Stimulated activated memory B cell treated with anti-CD40 and anti-IgM and Interleukin-4, amounts not matched to agents 10 μg/mL and 1 μg/mL and 100 μg/mL, for 72 hours (primary cell): ENCODE measurements around the gene MAEL.

ENCODE experiments used
- ATAC-seq: fragments of 150-1000 bp; cut with Tn5 transposase; 2 replicates; pipeline ENCODE4 v1.10.0; 2021
- H3K27ac Mint-ChIP-seq: one replicate; pipeline ENCODE4 v1.8.0; 2022; ENCODE audit warnings: mild to moderate bottlenecking, mixed read lengths
- H3K27me3 Mint-ChIP-seq: one replicate; pipeline ENCODE4 v1.8.0; 2022; ENCODE audit warnings: mixed read lengths
- H3K36me3 Mint-ChIP-seq: one replicate; pipeline ENCODE4 v1.8.0; 2022; ENCODE audit warnings: mixed read lengths
- H3K4me1 Mint-ChIP-seq: one replicate; pipeline ENCODE4 v1.8.0; 2022; ENCODE audit warnings: mixed read lengths
- H3K4me3 Mint-ChIP-seq: one replicate; pipeline ENCODE4 v1.8.0; 2022; ENCODE audit warnings: mild to moderate bottlenecking, moderate library complexity, mixed read lengths
- H3K9me3 Mint-ChIP-seq: one replicate; pipeline ENCODE4 v1.8.0; 2022; ENCODE audit warnings: mixed read lengths

Gene MAEL

GRCh38 chr1:167059045-167059808, 70.1 kb downstream of the MAEL start:
- Mint-ChIP-seq H3K4me3 (no peak overlapping the region), H3K27ac (peak overlapping the region; percentile 56)

GRCh38 chr1:167059809-167060107, 70.7 kb downstream of the MAEL start:
- Mint-ChIP-seq H3K27me3 (peaks cover 6% of the 10 kb centered on the region), H3K4me3 (no peak overlapping the region), H3K27ac (no peak overlapping the region), H3K36me3 (no peaks in the 10 kb centered on the region), H3K9me3 (no peaks in the 10 kb centered on the region), H3K4me1 (peaks cover 6% of the 10 kb centered on the region)
- no peak for ATAC-seq

More at GRCh38 chr1:167059045-167059808, 70.1 kb downstream of the MAEL start:
- peaks cover 1% of the 10 kb centered on the region for H3K27me3 Mint-ChIP-seq
- H3K9me3 Mint-ChIP-seq, result no peaks in the 10 kb centered on the region
- no peaks in the 10 kb centered on the region for H3K36me3 Mint-ChIP-seq
- H3K4me1 Mint-ChIP-seq, result peaks cover 6% of the 10 kb centered on the region
- peak; percentile 42 for ATAC-seq

- no peaks in the 10 kb centered on the region for H3K9me3 Mint-ChIP-seq
- no peaks in the 10 kb centered on the region for H3K36me3 Mint-ChIP-seq
- peaks cover 9% of the 10 kb centered on the region for H3K27me3 Mint-ChIP-seq
- H3K4me1 Mint-ChIP-seq, result peaks cover 6% of the 10 kb centered on the region
- no peak overlapping the region for H3K27ac Mint-ChIP-seq
- H3K4me3 Mint-ChIP-seq, result no peak overlapping the region
- ATAC-seq, result no peak
These were observed 71.3 kb downstream of the MAEL start for GRCh38 chr1:167060141-167061072.

- H3K4me1 Mint-ChIP-seq, result peaks cover 6% of the 10 kb centered on the region
- H3K36me3 Mint-ChIP-seq, result no peaks in the 10 kb centered on the region
- peaks cover 9% of the 10 kb centered on the region for H3K27me3 Mint-ChIP-seq
- H3K9me3 Mint-ChIP-seq, result no peaks in the 10 kb centered on the region
- no peak overlapping the region for H3K4me3 Mint-ChIP-seq
- H3K27ac Mint-ChIP-seq, result no peak overlapping the region
- no peak for ATAC-seq
These were observed 72.0 kb downstream of the MAEL start for GRCh38 chr1:167061073-167061464.

- no peak overlapping the region for H3K4me3 Mint-ChIP-seq
These were observed 75.5 kb downstream of the MAEL start for GRCh38 chr1:167064621-167065020.

GRCh38 chr1:167065471-167065870, 76.4 kb downstream of the MAEL start:
- no peaks in the 10 kb centered on the region for H3K4me1 Mint-ChIP-seq
- no peaks in the 10 kb centered on the region for H3K36me3 Mint-ChIP-seq
- no peak overlapping the region for H3K27ac Mint-ChIP-seq
- peaks cover 13% of the 10 kb centered on the region for H3K27me3 Mint-ChIP-seq
- no peak for ATAC-seq
- no peak overlapping the region for H3K4me3 Mint-ChIP-seq
- H3K9me3 Mint-ChIP-seq, result no peaks in the 10 kb centered on the region

More at GRCh38 chr1:167064621-167065020, 75.5 kb downstream of the MAEL start:
- Mint-ChIP-seq H3K36me3 (no peaks in the 10 kb centered on the region), H3K27ac (no peak overlapping the region), H3K9me3 (no peaks in the 10 kb centered on the region), H3K27me3 (peaks cover 9% of the 10 kb centered on the region), H3K4me1 (no peaks in the 10 kb centered on the region)
- ATAC-seq, result no peak

- no peaks in the 10 kb centered on the region for H3K36me3 Mint-ChIP-seq
- peak overlapping the region; percentile 43 for H3K4me3 Mint-ChIP-seq
- no peak overlapping the region for H3K27ac Mint-ChIP-seq
- ATAC-seq, result peak; percentile 77
- H3K27me3 Mint-ChIP-seq, result peaks cover 17% of the 10 kb centered on the region
- H3K4me1 Mint-ChIP-seq, result no peaks in the 10 kb centered on the region
- no peaks in the 10 kb centered on the region for H3K9me3 Mint-ChIP-seq
These were observed 77.4 kb downstream of the MAEL start for GRCh38 chr1:167066333-167067122.

GRCh38 chr1:167067904-167068303, 78.8 kb downstream of the MAEL start:
- no peak overlapping the region for H3K4me3 Mint-ChIP-seq
- ATAC-seq, result no peak
- no peaks in the 10 kb centered on the region for H3K9me3 Mint-ChIP-seq
- H3K27ac Mint-ChIP-seq, result no peak overlapping the region
- no peaks in the 10 kb centered on the region for H3K36me3 Mint-ChIP-seq
- H3K4me1 Mint-ChIP-seq, result no peaks in the 10 kb centered on the region
- peaks cover 17% of the 10 kb centered on the region for H3K27me3 Mint-ChIP-seq

- Mint-ChIP-seq H3K4me3 (no peak overlapping the region), H3K27me3 (peaks cover 17% of the 10 kb centered on the region), H3K36me3 (no peaks in the 10 kb centered on the region), H3K4me1 (no peaks in the 10 kb centered on the region), H3K9me3 (no peaks in the 10 kb centered on the region), H3K27ac (no peak overlapping the region)
- ATAC-seq, result no peak
These were observed 79.7 kb downstream of the MAEL start for GRCh38 chr1:167068761-167069160.

GRCh38 chr1:167071286-167071685, 82.2 kb downstream of the MAEL start:
- ATAC-seq, result peak; percentile 52
- H3K9me3 Mint-ChIP-seq, result no peaks in the 10 kb centered on the region
- peaks cover 31% of the 10 kb centered on the region for H3K27me3 Mint-ChIP-seq
- H3K4me3 Mint-ChIP-seq, result no peak overlapping the region
- no peaks in the 10 kb centered on the region for H3K36me3 Mint-ChIP-seq
- H3K27ac Mint-ChIP-seq, result no peak overlapping the region
- no peaks in the 10 kb centered on the region for H3K4me1 Mint-ChIP-seq
